ENCODE data around the gene SNX25. TPM values are rescaled to one million over a fixed set of nuclear protein-coding genes. Genes with fewer than 3 reads are reported as not detected.

Gene SNX25
- total RNA-seq, 1 experiment from 2014 or later = 8.4 TPM

GRCh38 chr4:185215261-185215660 lies 5.9 kb downstream of the SNX25 start:
- Histone ChIP-seq H2AFZ (ENCODE audit: low read length) (no peak overlapping the region), H3K4me1 (ENCODE audit: insufficient read depth, low read length) (peaks cover 7% of the 10 kb centered on the region), H3K4me3 (ENCODE audit: low read length) (no peak overlapping the region), H3K79me2 (ENCODE audit: low read length) (peaks cover 52% of the 10 kb centered on the region), H3K27ac (ENCODE audit: low read length) (no peak overlapping the region), H3K9ac (ENCODE audit: low read length) (no peak overlapping the region), H3F3A (ENCODE audit: low read length, unreplicated experiment) (no peaks in the 10 kb centered on the region), H3K9me2 (replicated peaks; ENCODE audit: low read length) (no peaks in the 10 kb centered on the region), H3K4me2 (ENCODE audit: low read length) (no peak overlapping the region), H3K36me3 (ENCODE audit: low read depth, low read length) (no peaks in the 10 kb centered on the region), H3K27me3 (ENCODE audit: low read length) (no peaks in the 10 kb centered on the region), H3K9me3 (ENCODE audit: low read length) (no peaks in the 10 kb centered on the region), H4K20me1 (ENCODE audit: low read length) (no peaks in the 10 kb centered on the region)
- POLR2A ChIA-PET (ENCODE audit: unreplicated experiment) = no interaction called here
- no peak for ATAC-seq
- CTCF ChIA-PET = no interaction called here
- TF ChIP-seq EZH2 (IDR thresholded peaks at IDR 0.05; ENCODE audit: low read length, unreplicated experiment) = no peak
- TF ChIP-seq CTCF (conservative IDR thresholded peaks at IDR 0.05; ENCODE audit: low read depth, low read length) = no peak
- TF ChIP-seq EZH2phosphoT487 (IDR thresholded peaks at IDR 0.05; ENCODE audit: borderline replicate concordance, low read length) = no peak
- no peak for DNase-seq
- intact Hi-C loops (cut with micrococcal nuclease) = no loop called here
- no TSS peak for BruUV-seq (replicated peaks)

GRCh38 chr4:185217408-185217975 lies 8.1 kb downstream of the SNX25 start:
- DNase-seq (no peak), ATAC-seq (no peak)
- Histone ChIP-seq H3K27ac (ENCODE audit: low read length) (no peak overlapping the region), H3F3A (ENCODE audit: low read length, unreplicated experiment) (no peaks in the 10 kb centered on the region), H3K27me3 (ENCODE audit: low read length) (no peaks in the 10 kb centered on the region), H3K4me1 (ENCODE audit: insufficient read depth, low read length) (no peaks in the 10 kb centered on the region), H3K9ac (ENCODE audit: low read length) (no peak overlapping the region), H3K4me3 (ENCODE audit: low read length) (no peak overlapping the region), H3K4me2 (ENCODE audit: low read length) (no peak overlapping the region), H3K36me3 (ENCODE audit: low read depth, low read length) (no peaks in the 10 kb centered on the region), H3K9me3 (ENCODE audit: low read length) (no peaks in the 10 kb centered on the region), H3K9me2 (replicated peaks; ENCODE audit: low read length) (no peaks in the 10 kb centered on the region), H2AFZ (ENCODE audit: low read length) (no peak overlapping the region), H4K20me1 (ENCODE audit: low read length) (no peaks in the 10 kb centered on the region), H3K79me2 (ENCODE audit: low read length) (peaks cover 30% of the 10 kb centered on the region)
- intact Hi-C loops (cut with micrococcal nuclease) = no loop called here
- no TSS peak for BruUV-seq (replicated peaks)
- ChIA-PET POLR2A (ENCODE audit: unreplicated experiment) (no interaction called here), CTCF (no interaction called here)
- no peak for TF ChIP-seq EZH2phosphoT487 (IDR thresholded peaks at IDR 0.05; ENCODE audit: borderline replicate concordance, low read length)
- no peak for TF ChIP-seq CTCF (conservative IDR thresholded peaks at IDR 0.05; ENCODE audit: low read depth, low read length)
- no peak for TF ChIP-seq EZH2 (IDR thresholded peaks at IDR 0.05; ENCODE audit: low read length, unreplicated experiment)

- peaks cover 22% of the 10 kb centered on the region for H3K79me2 ChIP-seq (ENCODE audit: low read length)
- POLR2A ChIA-PET (ENCODE audit: unreplicated experiment) = no interaction called here
- H3K9me2 ChIP-seq (replicated peaks; ENCODE audit: low read length) = no peaks in the 10 kb centered on the region
- intact Hi-C loops (cut with micrococcal nuclease) = no loop called here
- no peak overlapping the region for H3K9ac ChIP-seq (ENCODE audit: low read length)
- no peak for DNase-seq
- H3K9me3 ChIP-seq (ENCODE audit: low read length) = no peaks in the 10 kb centered on the region
- no peak for TF ChIP-seq EZH2phosphoT487 (IDR thresholded peaks at IDR 0.05; ENCODE audit: borderline replicate concordance, low read length)
- no peak for TF ChIP-seq CTCF (conservative IDR thresholded peaks at IDR 0.05; ENCODE audit: low read depth, low read length)
- no peak for TF ChIP-seq EZH2 (IDR thresholded peaks at IDR 0.05; ENCODE audit: low read length, unreplicated experiment)
- CTCF ChIA-PET = no interaction called here
- no peak overlapping the region for H2AFZ ChIP-seq (ENCODE audit: low read length)
- no peaks in the 10 kb centered on the region for H4K20me1 ChIP-seq (ENCODE audit: low read length)
- H3K27me3 ChIP-seq (ENCODE audit: low read length) = no peaks in the 10 kb centered on the region
- H3K4me3 ChIP-seq (ENCODE audit: low read length) = no peak overlapping the region
- H3F3A ChIP-seq (ENCODE audit: low read length, unreplicated experiment) = no peaks in the 10 kb centered on the region
- no peak overlapping the region for H3K4me2 ChIP-seq (ENCODE audit: low read length)
- BruUV-seq (replicated peaks) = no TSS peak
- no peaks in the 10 kb centered on the region for H3K36me3 ChIP-seq (ENCODE audit: low read depth, low read length)
- ATAC-seq = no peak
- H3K4me1 ChIP-seq (ENCODE audit: insufficient read depth, low read length) = no peaks in the 10 kb centered on the region
- no peak overlapping the region for H3K27ac ChIP-seq (ENCODE audit: low read length)
Measured at GRCh38 chr4:185218312-185218711, 8.9 kb downstream of the SNX25 start.

Data from PC-3 (cell line).